ENCODE measurements around the gene RGS8.
"Not testable (repeated sequence)": the region's sequence is repeated elsewhere in the genome, so short reads cannot be mapped to it uniquely, and the experiment has no call there.

The RGS8 gene

GRCh38 chr1:182700351-182700709, 15.9 kb upstream of the RGS8 start:
- DNase-seq, result no peak

GRCh38 chr1:182699393-182700350, 15.3 kb upstream of the RGS8 start:
- no peak for DNase-seq

- no peak for DNase-seq
Measured at GRCh38 chr1:182698971-182699370, 14.6 kb upstream of the RGS8 start.

- DNase-seq, result not testable (repeated sequence)
Measured at GRCh38 chr1:182693139-182693538, 8.8 kb upstream of the RGS8 start.

GRCh38 chr1:182690886-182691443, 6.6 kb upstream of the RGS8 start:
- DNase-seq, result no peak

GRCh38 chr1:182688436-182689205, 4.2 kb upstream of the RGS8 start:
- no peak for DNase-seq

- DNase-seq, result no peak
Measured at GRCh38 chr1:182687361-182687760, 3.0 kb upstream of the RGS8 start.

GRCh38 chr1:182686446-182686845, 2.1 kb upstream of the RGS8 start:
- DNase-seq, result no peak

- no peak for DNase-seq
Measured at GRCh38 chr1:182685215-182685614, 828 bp upstream of the RGS8 start.

- DNase-seq, result no peak
Measured at GRCh38 chr1:182682898-182683501, 1.4 kb downstream of the RGS8 start.

- DNase-seq, result no peak
Measured at GRCh38 chr1:182682406-182682805, 2.0 kb downstream of the RGS8 start.

- no peak for DNase-seq
Measured at GRCh38 chr1:182681568-182681912, 2.8 kb downstream of the RGS8 start.

- DNase-seq, result no peak
Measured at GRCh38 chr1:182680901-182681567, 3.4 kb downstream of the RGS8 start.

- no peak for DNase-seq
Measured at GRCh38 chr1:182680408-182680807, 4.0 kb downstream of the RGS8 start.

GRCh38 chr1:182679684-182680083, 4.7 kb downstream of the RGS8 start:
- DNase-seq, result no peak

- DNase-seq, result no peak
Measured at GRCh38 chr1:182677397-182678098, 6.8 kb downstream of the RGS8 start.

- DNase-seq, result no peak
Measured at GRCh38 chr1:182676274-182676673, 8.1 kb downstream of the RGS8 start.

GRCh38 chr1:182674346-182675246, 9.8 kb downstream of the RGS8 start:
- no peak for DNase-seq

GRCh38 chr1:182672487-182672836, 11.9 kb downstream of the RGS8 start:
- DNase-seq, result no peak

- DNase-seq, result no peak
Measured at GRCh38 chr1:182671750-182672486, 12.5 kb downstream of the RGS8 start.
